Gastrocnemius medialis (tissue), 4 donors: ENCODE data around the gene RPS5. TPM values are rescaled to one million over a fixed set of nuclear protein-coding genes. Genes with fewer than 3 reads are reported as not detected.

ENCODE experiments used
- ATAC-seq, 2 donors: fragments of 150-250 bp; one replicate each; pipeline ENCODE4 v1.9.1; 2016
- DNase-seq, 2 donors: peaks; one replicate each; pipeline ENCODE4 v3.0.0-alpha.2; 2019
- H3K27ac ChIP-seq, 4 donors: fragments of 200-600 bp; sonication (generic); 1 replicate in 1 of 4; 2 replicates in 3 of 4; pipeline ENCODE4 v1.5.1; 2016 to 2018; ENCODE audit warnings: mild to moderate bottlenecking in 2 of 4, moderate library complexity in 1 of 4
- H3K27me3 ChIP-seq, 3 donors: fragments of 200-600 bp; sonication (generic) in 2 of 3; 1 replicate in 1 of 3; 2 replicates in 2 of 3; pipeline versions ENCODE4 v1.5.1 to v1.6.0; 2016 to 2019; ENCODE audit warnings: mild to moderate bottlenecking in 1 of 3, moderate library complexity in 1 of 3
- H3K36me3 ChIP-seq, 2 donors: fragments of 200-600 bp; sonication (generic) in 1 of 2; one replicate each; pipeline ENCODE4 v1.5.1; 2017 to 2018
- H3K4me1 ChIP-seq, 2 donors: fragments of 200-600 bp; sonication (generic) in 1 of 2; one replicate each; pipeline ENCODE4 v1.5.1; 2016 to 2017; ENCODE audit warnings: mild to moderate bottlenecking in 2 of 2
- H3K4me3 ChIP-seq, 4 donors: fragments of 200-600 bp; sonication (generic) in 3 of 4; 1 replicate in 1 of 4; 2 replicates in 3 of 4; pipeline ENCODE4 v1.5.1; 2016 to 2019; ENCODE audit warnings: mild to moderate bottlenecking in 2 of 4
- H3K9me3 ChIP-seq, 3 donors: fragments of 200-600 bp; sonication (generic) in 2 of 3; 1 replicate in 1 of 3; 2 replicates in 2 of 3; pipeline ENCODE4 v1.5.1; 2016 to 2019
- CTCF ChIP-seq, 5 experiments: fragments of 450-650 bp in 3 of 5; fragments of 200-600 bp in 2 of 5; sonication (generic) in 2 of 5; IDR thresholded peaks in 4 of 5; conservative IDR thresholded peaks in 1 of 5; 1 replicate in 4 of 5; 2 replicates in 1 of 5; pipeline ENCODE4 v1.5.1; 2016 to 2019; ENCODE audit warnings: antibody characterized with exemption in 5 of 5, mild to moderate bottlenecking in 3 of 5, moderate library complexity in 3 of 5
- POLR2A ChIP-seq, 2 donors: fragments of 450-650 bp; IDR thresholded peaks; one replicate each; pipeline ENCODE4 v1.6.1; 2017; ENCODE audit warnings: antibody characterized with exemption in 2 of 2, mild to moderate bottlenecking in 2 of 2, moderate library complexity in 2 of 2
- in situ Hi-C, 4 donors: fragments of 200-750 bp; cut with MboI; loops; one replicate each; pipeline versions ENCODE4 v1.15.0 to v1.8.0; 2017; ENCODE audit warnings: low sequenced_read_pairs in 4 of 4
- intact Hi-C: fragments of 100-400 bp; cut with DNase I; formaldehyde crosslinking; loops from one replicate; pipeline ENCODE4 v1.15.1; 2023; ENCODE audit warnings: low total_unique reads
- total RNA-seq, 4 donors: library from RNA; depleted of rRNA; stranded (reverse); fragments of >200 nt; gene quantifications; one replicate each; pipeline versions ENCODE4 v1.1.0 to v1.2.3, GENCODE V29; 2016

The RPS5 gene
- total RNA-seq, 4 donors from 2014 or later = 1,345 to 1,665 (median 1,438) TPM

- Histone ChIP-seq H3K4me3 (no peak overlapping the region), H3K4me1 (peaks cover 8 to 15% of the 10 kb centered on the region in 2 donors), H3K9me3 (no peaks in the 10 kb centered on the region), H3K27ac (no peak overlapping the region), H3K36me3 (peaks cover 0 to 29% of the 10 kb centered on the region in 2 donors), H3K27me3 (peaks cover 18 to 25% (median 19%) of the 10 kb centered on the region in 3 donors)
- ATAC-seq (no peak), DNase-seq (no peak)
- TF ChIP-seq CTCF (IDR thresholded peaks at IDR 0.05 in 4 of 5, conservative IDR thresholded peaks at IDR 0.05 in 1 of 5) (no peak), POLR2A (IDR thresholded peaks at IDR 0.05) (no peak)
- intact Hi-C loops = no loop called here
- in situ Hi-C loops = no loop called here
These were observed 9.8 kb downstream of the RPS5 start for GRCh38 chr19:58396691-58397532.

GRCh38 chr19:58397533-58398037 lies 10.5 kb downstream of the RPS5 start:
- Histone ChIP-seq H3K4me3 (no peak overlapping the region), H3K9me3 (no peaks in the 10 kb centered on the region), H3K27ac (no peak overlapping the region), H3K4me1 (peaks cover 8 to 17% of the 10 kb centered on the region in 2 donors), H3K36me3 (peaks cover 0 to 25% of the 10 kb centered on the region in 2 donors), H3K27me3 (peaks cover 18 to 25% (median 19%) of the 10 kb centered on the region in 3 donors)
- intact Hi-C loops = no loop called here
- ATAC-seq = no peak
- DNase-seq = no peak
- in situ Hi-C loops = no loop called here
- no peak for TF ChIP-seq CTCF (IDR thresholded peaks at IDR 0.05 in 4 of 5, conservative IDR thresholded peaks at IDR 0.05 in 1 of 5)
- no peak for TF ChIP-seq POLR2A (IDR thresholded peaks at IDR 0.05)

- ATAC-seq = no peak
These were observed 11.0 kb downstream of the RPS5 start for GRCh38 chr19:58398087-58398486.

GRCh38 chr19:58398545-58398944 lies 11.5 kb downstream of the RPS5 start:
- peaks cover 18 to 25% (median 19%) of the 10 kb centered on the region in 3 donors for H3K27me3 ChIP-seq
- peaks cover 8 to 17% of the 10 kb centered on the region in 2 donors for H3K4me1 ChIP-seq
- ATAC-seq (no peak), DNase-seq (no peak)
- H3K36me3 ChIP-seq = peaks cover 0 to 15% of the 10 kb centered on the region in 2 donors
- TF ChIP-seq POLR2A (IDR thresholded peaks at IDR 0.05) = no peak
- no peak for TF ChIP-seq CTCF (IDR thresholded peaks at IDR 0.05 in 4 of 5, conservative IDR thresholded peaks at IDR 0.05 in 1 of 5)
- H3K9me3 ChIP-seq = no peaks in the 10 kb centered on the region
- H3K4me3 ChIP-seq = no peak overlapping the region
- H3K27ac ChIP-seq = no peak overlapping the region
- intact Hi-C loops = no loop called here
- in situ Hi-C loops = no loop called here

More at GRCh38 chr19:58398087-58398486, 11.0 kb downstream of the RPS5 start:
- Histone ChIP-seq H3K4me3 (no peak overlapping the region), H3K36me3 (peaks cover 0 to 20% of the 10 kb centered on the region in 2 donors), H3K27ac (no peak overlapping the region), H3K9me3 (no peaks in the 10 kb centered on the region), H3K4me1 (peaks cover 8 to 17% of the 10 kb centered on the region in 2 donors), H3K27me3 (peaks cover 18 to 25% (median 19%) of the 10 kb centered on the region in 3 donors)
- in situ Hi-C loops = no loop called here
- DNase-seq = no peak
- TF ChIP-seq POLR2A (IDR thresholded peaks at IDR 0.05) (no peak), CTCF (IDR thresholded peaks at IDR 0.05 in 4 of 5, conservative IDR thresholded peaks at IDR 0.05 in 1 of 5) (no peak)
- intact Hi-C loops = no loop called here
